Esophagus squamous epithelium (tissue), 4 donors: Measurements from ENCODE around the gene IPO8.

Source experiments
- POLR2A ChIP-seq, 4 donors: fragments of 450-650 bp; IDR thresholded peaks; one replicate each; pipeline ENCODE4 v1.6.1; 2017; ENCODE audit warnings: antibody characterized with exemption in 4 of 4, mild to moderate bottlenecking in 4 of 4, moderate library complexity in 3 of 4
- TF ChIP-seq, protein P1 (sequence below), 6 experiments: fragments of 450-650 bp in 4 of 6; fragments of 200-600 bp in 2 of 6; sonication (generic) in 2 of 6; IDR thresholded peaks; one replicate each; pipeline ENCODE4 v1.5.1; 2016 to 2019; ENCODE audit warnings: antibody characterized with exemption in 6 of 6, mild to moderate bottlenecking in 4 of 6, moderate library complexity in 4 of 6

- TF ChIP-seq, protein P1, sequence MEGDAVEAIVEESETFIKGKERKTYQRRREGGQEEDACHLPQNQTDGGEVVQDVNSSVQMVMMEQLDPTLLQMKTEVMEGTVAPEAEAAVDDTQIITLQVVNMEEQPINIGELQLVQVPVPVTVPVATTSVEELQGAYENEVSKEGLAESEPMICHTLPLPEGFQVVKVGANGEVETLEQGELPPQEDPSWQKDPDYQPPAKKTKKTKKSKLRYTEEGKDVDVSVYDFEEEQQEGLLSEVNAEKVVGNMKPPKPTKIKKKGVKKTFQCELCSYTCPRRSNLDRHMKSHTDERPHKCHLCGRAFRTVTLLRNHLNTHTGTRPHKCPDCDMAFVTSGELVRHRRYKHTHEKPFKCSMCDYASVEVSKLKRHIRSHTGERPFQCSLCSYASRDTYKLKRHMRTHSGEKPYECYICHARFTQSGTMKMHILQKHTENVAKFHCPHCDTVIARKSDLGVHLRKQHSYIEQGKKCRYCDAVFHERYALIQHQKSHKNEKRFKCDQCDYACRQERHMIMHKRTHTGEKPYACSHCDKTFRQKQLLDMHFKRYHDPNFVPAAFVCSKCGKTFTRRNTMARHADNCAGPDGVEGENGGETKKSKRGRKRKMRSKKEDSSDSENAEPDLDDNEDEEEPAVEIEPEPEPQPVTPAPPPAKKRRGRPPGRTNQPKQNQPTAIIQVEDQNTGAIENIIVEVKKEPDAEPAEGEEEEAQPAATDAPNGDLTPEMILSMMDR (IDR thresholded peaks at IDR 0.05), result no peak
- no peak for TF ChIP-seq POLR2A (IDR thresholded peaks at IDR 0.05)
These were observed 96.1 kb downstream of the IPO8 start for GRCh38 chr12:30599608-30600007.
